SKM-1 (cell line): Measurements from ENCODE around the gene TRAK2.
"Not testable (repeated sequence)": the region's sequence is repeated elsewhere in the genome, so short reads cannot be mapped to it uniquely, and the experiment has no call there.

Experiments used
- DNase-seq: peaks from one replicate; lab custom pipeline; 2025; ENCODE audit not compliant: unreplicated experiment; lab: John Stamatoyannopoulos, UW

Gene TRAK2

GRCh38 chr2:201419057-201419635 lies 32.1 kb downstream of the TRAK2 start:
- DNase-seq = no peak

GRCh38 chr2:201415149-201415548 lies 36.1 kb downstream of the TRAK2 start:
- DNase-seq = no peak

- DNase-seq = no peak
Measured at GRCh38 chr2:201414099-201415023, 36.9 kb downstream of the TRAK2 start.

GRCh38 chr2:201413552-201413951 lies 37.7 kb downstream of the TRAK2 start:
- no peak for DNase-seq

- no peak for DNase-seq
Measured at GRCh38 chr2:201413143-201413542, 38.1 kb downstream of the TRAK2 start.

GRCh38 chr2:201411421-201411820 lies 39.8 kb downstream of the TRAK2 start:
- DNase-seq = no peak

GRCh38 chr2:201408931-201409330 lies 42.3 kb downstream of the TRAK2 start:
- no peak for DNase-seq

- DNase-seq = no peak
Measured at GRCh38 chr2:201407265-201407664, 44.0 kb downstream of the TRAK2 start.

- DNase-seq = no peak
Measured at GRCh38 chr2:201406077-201406662, 45.1 kb downstream of the TRAK2 start.

GRCh38 chr2:201404699-201405280 lies 46.5 kb downstream of the TRAK2 start:
- DNase-seq = no peak

- no peak for DNase-seq
Measured at GRCh38 chr2:201403880-201404279, 47.4 kb downstream of the TRAK2 start.

GRCh38 chr2:201402651-201403562 lies 48.4 kb downstream of the TRAK2 start:
- DNase-seq = no peak

GRCh38 chr2:201401815-201402214 lies 49.4 kb downstream of the TRAK2 start:
- DNase-seq = no peak

GRCh38 chr2:201396595-201396994 lies 54.7 kb downstream of the TRAK2 start:
- no peak for DNase-seq

- no peak for DNase-seq
Measured at GRCh38 chr2:201383136-201383535, 68.1 kb downstream of the TRAK2 start.

- no peak for DNase-seq
Measured at GRCh38 chr2:201378496-201379397, 72.5 kb downstream of the TRAK2 start.

- no peak for DNase-seq
Measured at GRCh38 chr2:201377218-201377617, 74.0 kb downstream of the TRAK2 start.

GRCh38 chr2:201369775-201370174 lies 81.5 kb downstream of the TRAK2 start:
- DNase-seq = no peak

GRCh38 chr2:201369318-201369717 lies 81.9 kb downstream of the TRAK2 start:
- not testable (repeated sequence) for DNase-seq

GRCh38 chr2:201366146-201366545 lies 85.1 kb downstream of the TRAK2 start:
- DNase-seq = no peak
